Embryonic facial prominence (tissue), 1 donor: ENCODE data around the gene TMEM26.

ENCODE experiments used
- DNase-seq: peaks from one replicate; pipeline ENCODE4 v3.0.0-alpha.2; 2016; ENCODE audit errors: extremely low spot score

Gene TMEM26

GRCh38 chr10:61452655-61453641 is at the start of gene TMEM26:
TSS of gene TMEM26 (minus strand) at chr10:61453381. CDS start at chr10:61453081, 300 bp downstream.
- DNase-seq, result peak; percentile 34

- no peak for DNase-seq
These were observed 47.3 kb upstream of the TMEM26 start for GRCh38 chr10:61500460-61500859.

GRCh38 chr10:61492364-61492995 is 39.3 kb upstream of the TMEM26 start:
- DNase-seq, result no peak

- DNase-seq, result no peak
These were observed 34.3 kb upstream of the TMEM26 start for GRCh38 chr10:61487506-61487905.

- no peak for DNase-seq
These were observed 33.7 kb upstream of the TMEM26 start for GRCh38 chr10:61486738-61487396.

- no peak for DNase-seq
These were observed 33.1 kb upstream of the TMEM26 start for GRCh38 chr10:61486251-61486650.

GRCh38 chr10:61481597-61481996 is 28.4 kb upstream of the TMEM26 start:
- no peak for DNase-seq

- no peak for DNase-seq
These were observed 27.0 kb upstream of the TMEM26 start for GRCh38 chr10:61480208-61480607.

GRCh38 chr10:61478621-61479312 is 25.6 kb upstream of the TMEM26 start:
- no peak for DNase-seq

GRCh38 chr10:61477451-61477850 is 24.3 kb upstream of the TMEM26 start:
- no peak for DNase-seq

- DNase-seq, result no peak
These were observed 23.3 kb upstream of the TMEM26 start for GRCh38 chr10:61476529-61476928.

GRCh38 chr10:61475449-61475873 is 22.3 kb upstream of the TMEM26 start:
- no peak for DNase-seq

GRCh38 chr10:61472090-61472674 is 19.0 kb upstream of the TMEM26 start:
- no peak for DNase-seq

GRCh38 chr10:61471491-61471890 is 18.3 kb upstream of the TMEM26 start:
- no peak for DNase-seq

GRCh38 chr10:61470740-61471139 is 17.6 kb upstream of the TMEM26 start:
- no peak for DNase-seq

GRCh38 chr10:61465901-61466632 is 12.9 kb upstream of the TMEM26 start:
- DNase-seq, result no peak

GRCh38 chr10:61465171-61465496 is 12.0 kb upstream of the TMEM26 start:
- DNase-seq, result no peak

- no peak for DNase-seq
These were observed 11.4 kb upstream of the TMEM26 start for GRCh38 chr10:61464461-61465170.

- DNase-seq, result peak; percentile 39
These were observed 10.1 kb upstream of the TMEM26 start for GRCh38 chr10:61463035-61463909.
